ENCODE results near the gene C11orf71. TPM values are rescaled to one million over a fixed set of nuclear protein-coding genes. Genes with fewer than 3 reads are reported as not detected.

Gene C11orf71
- total and polyA plus RNA-seq, 9 of the 15 experiments (the other 6 are each of a cell fraction or from before 2014, with no cell fraction given): 2.9 to 15.1 (median 9.1) TPM

DNA sequence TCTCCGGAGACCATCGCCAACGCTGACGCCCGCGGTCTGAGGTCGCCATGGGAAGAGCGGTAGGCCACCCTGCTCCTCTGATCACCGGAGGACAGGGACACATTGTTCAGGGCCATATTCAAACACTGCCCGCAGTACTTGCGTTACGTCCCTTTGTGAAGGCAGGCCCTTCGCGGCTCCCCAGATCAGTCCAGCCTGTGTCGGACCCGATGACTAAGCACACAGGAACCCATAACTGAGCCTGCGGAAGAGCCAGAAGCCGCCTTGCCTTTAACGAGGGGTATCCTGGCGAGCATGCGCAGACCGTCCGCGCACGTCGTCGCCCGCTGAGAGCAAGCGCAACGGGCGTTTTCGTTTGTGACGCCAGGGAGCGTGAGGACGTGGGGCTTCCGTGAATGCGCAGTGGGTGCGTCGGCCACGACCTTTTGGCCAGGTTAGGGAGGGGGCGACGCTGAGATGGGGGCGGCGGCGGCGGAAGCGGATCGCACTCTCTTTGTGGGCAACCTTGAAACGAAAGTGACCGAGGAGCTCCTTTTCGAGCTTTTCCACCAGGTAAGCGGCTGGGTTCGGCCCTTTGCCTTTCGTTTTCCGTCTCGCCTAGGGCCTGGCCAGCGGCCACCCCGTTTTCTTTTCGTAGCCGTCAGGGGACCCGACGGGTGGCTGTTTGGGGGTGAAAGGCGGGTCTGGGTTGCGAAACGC, at the start of gene C11orf71, which contains the start of gene RBM7 (continued):
- TF ChIP-seq SNRNP70 (optimal IDR thresholded peaks at IDR 0.05; ENCODE audit: low read depth, low read length) (no peak), ILF3 (IDR thresholded peaks at IDR 0.05; ENCODE audit: borderline replicate concordance) (no peak), MECOM (CRISPR knock-in tag; IDR thresholded peaks at IDR 0.05) (no peak), FOXA1 (IDR thresholded peaks at IDR 0.05; ENCODE audit: borderline replicate concordance) (no peak), TSC22D4 (tag; IDR thresholded peaks at IDR 0.05) (no peak), HDGF (IDR thresholded peaks at IDR 0.05) (no peak), ZNF212 (CRISPR knock-in tag; IDR thresholded peaks at IDR 0.05) (0 out of 2 replicates have a peak, but pooled peaks have one; percentile 47), HDAC8 (tag; IDR thresholded peaks at IDR 0.05) (no peak), CREM (IDR thresholded peaks at IDR 0.05; ENCODE audit: low read depth) (peak; percentile 93), RBFOX2 (IDR thresholded peaks at IDR 0.05; ENCODE audit: low read depth, low read length) (peak; percentile 98), RFX5 (IDR thresholded peaks at IDR 0.05; ENCODE audit: low read depth, low read length) (no peak), POU5F1 (IDR thresholded peaks at IDR 0.05; ENCODE audit: borderline replicate concordance, low read depth, low read length, partially characterized antibody) (peak; percentile 90), E2F3 (CRISPR knock-in tag; IDR thresholded peaks at IDR 0.05) (no peak)
- TF ChIP-seq, protein P1, sequence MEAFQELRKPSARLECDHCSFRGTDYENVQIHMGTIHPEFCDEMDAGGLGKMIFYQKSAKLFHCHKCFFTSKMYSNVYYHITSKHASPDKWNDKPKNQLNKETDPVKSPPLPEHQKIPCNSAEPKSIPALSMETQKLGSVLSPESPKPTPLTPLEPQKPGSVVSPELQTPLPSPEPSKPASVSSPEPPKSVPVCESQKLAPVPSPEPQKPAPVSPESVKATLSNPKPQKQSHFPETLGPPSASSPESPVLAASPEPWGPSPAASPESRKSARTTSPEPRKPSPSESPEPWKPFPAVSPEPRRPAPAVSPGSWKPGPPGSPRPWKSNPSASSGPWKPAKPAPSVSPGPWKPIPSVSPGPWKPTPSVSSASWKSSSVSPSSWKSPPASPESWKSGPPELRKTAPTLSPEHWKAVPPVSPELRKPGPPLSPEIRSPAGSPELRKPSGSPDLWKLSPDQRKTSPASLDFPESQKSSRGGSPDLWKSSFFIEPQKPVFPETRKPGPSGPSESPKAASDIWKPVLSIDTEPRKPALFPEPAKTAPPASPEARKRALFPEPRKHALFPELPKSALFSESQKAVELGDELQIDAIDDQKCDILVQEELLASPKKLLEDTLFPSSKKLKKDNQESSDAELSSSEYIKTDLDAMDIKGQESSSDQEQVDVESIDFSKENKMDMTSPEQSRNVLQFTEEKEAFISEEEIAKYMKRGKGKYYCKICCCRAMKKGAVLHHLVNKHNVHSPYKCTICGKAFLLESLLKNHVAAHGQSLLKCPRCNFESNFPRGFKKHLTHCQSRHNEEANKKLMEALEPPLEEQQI (IDR thresholded peaks at IDR 0.05): no peak
- TF ChIP-seq, protein P2, sequence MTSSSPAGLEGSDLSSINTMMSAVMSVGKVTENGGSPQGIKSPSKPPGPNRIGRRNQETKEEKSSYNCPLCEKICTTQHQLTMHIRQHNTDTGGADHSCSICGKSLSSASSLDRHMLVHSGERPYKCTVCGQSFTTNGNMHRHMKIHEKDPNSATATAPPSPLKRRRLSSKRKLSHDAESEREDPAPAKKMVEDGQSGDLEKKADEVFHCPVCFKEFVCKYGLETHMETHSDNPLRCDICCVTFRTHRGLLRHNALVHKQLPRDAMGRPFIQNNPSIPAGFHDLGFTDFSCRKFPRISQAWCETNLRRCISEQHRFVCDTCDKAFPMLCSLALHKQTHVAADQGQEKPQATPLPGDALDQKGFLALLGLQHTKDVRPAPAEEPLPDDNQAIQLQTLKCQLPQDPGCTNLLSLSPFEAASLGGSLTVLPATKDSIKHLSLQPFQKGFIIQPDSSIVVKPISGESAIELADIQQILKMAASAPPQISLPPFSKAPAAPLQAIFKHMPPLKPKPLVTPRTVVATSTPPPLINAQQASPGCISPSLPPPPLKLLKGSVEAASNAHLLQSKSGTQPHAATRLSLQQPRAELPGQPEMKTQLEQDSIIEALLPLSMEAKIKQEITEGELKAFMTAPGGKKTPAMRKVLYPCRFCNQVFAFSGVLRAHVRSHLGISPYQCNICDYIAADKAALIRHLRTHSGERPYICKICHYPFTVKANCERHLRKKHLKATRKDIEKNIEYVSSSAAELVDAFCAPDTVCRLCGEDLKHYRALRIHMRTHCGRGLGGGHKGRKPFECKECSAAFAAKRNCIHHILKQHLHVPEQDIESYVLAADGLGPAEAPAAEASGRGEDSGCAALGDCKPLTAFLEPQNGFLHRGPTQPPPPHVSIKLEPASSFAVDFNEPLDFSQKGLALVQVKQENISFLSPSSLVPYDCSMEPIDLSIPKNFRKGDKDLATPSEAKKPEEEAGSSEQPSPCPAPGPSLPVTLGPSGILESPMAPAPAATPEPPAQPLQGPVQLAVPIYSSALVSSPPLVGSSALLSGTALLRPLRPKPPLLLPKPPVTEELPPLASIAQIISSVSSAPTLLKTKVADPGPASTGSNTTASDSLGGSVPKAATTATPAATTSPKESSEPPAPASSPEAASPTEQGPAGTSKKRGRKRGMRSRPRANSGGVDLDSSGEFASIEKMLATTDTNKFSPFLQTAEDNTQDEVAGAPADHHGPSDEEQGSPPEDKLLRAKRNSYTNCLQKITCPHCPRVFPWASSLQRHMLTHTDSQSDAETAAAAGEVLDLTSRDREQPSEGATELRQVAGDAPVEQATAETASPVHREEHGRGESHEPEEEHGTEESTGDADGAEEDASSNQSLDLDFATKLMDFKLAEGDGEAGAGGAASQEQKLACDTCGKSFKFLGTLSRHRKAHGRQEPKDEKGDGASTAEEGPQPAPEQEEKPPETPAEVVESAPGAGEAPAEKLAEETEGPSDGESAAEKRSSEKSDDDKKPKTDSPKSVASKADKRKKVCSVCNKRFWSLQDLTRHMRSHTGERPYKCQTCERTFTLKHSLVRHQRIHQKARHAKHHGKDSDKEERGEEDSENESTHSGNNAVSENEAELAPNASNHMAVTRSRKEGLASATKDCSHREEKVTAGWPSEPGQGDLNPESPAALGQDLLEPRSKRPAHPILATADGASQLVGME (CRISPR knock-in tag; IDR thresholded peaks at IDR 0.05): no peak
- TF ChIP-seq, protein P3, sequence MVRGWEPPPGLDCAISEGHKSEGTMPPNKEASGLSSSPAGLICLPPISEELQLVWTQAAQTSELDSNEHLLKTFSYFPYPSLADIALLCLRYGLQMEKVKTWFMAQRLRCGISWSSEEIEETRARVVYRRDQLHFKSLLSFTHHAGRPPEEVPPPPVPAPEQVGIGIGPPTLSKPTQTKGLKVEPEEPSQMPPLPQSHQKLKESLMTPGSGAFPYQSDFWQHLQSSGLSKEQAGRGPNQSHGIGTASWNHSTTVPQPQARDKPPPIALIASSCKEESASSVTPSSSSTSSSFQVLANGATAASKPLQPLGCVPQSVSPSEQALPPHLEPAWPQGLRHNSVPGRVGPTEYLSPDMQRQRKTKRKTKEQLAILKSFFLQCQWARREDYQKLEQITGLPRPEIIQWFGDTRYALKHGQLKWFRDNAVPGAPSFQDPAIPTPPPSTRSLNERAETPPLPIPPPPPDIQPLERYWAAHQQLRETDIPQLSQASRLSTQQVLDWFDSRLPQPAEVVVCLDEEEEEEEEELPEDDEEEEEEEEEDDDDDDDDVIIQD (CRISPR knock-in tag; IDR thresholded peaks at IDR 0.05): no peak
- TF ChIP-seq, protein P4, sequence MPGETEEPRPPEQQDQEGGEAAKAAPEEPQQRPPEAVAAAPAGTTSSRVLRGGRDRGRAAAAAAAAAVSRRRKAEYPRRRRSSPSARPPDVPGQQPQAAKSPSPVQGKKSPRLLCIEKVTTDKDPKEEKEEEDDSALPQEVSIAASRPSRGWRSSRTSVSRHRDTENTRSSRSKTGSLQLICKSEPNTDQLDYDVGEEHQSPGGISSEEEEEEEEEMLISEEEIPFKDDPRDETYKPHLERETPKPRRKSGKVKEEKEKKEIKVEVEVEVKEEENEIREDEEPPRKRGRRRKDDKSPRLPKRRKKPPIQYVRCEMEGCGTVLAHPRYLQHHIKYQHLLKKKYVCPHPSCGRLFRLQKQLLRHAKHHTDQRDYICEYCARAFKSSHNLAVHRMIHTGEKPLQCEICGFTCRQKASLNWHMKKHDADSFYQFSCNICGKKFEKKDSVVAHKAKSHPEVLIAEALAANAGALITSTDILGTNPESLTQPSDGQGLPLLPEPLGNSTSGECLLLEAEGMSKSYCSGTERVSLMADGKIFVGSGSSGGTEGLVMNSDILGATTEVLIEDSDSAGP (CRISPR knock-in tag; IDR thresholded peaks at IDR 0.05): no peak; the same call in 1 of the 2 replicates
